ACHN (cell line): ENCODE results near the gene ZC3HAV1.
"Not testable (repeated sequence)": the region's sequence is repeated elsewhere in the genome, so short reads cannot be mapped to it uniquely, and the experiment has no call there.

Source experiments
- DNase-seq: peaks from one replicate; pipeline ENCODE4 v3.0.0-alpha.2; 2015
- in situ Hi-C: cut with HindIII; loops from 2 replicates; pipeline ENCODE4 v1.10.0; 2017; ENCODE audit warnings: low sequenced_read_pairs, low pct_ligation_motif_present, low pct_unique_long_range_greater_than_20kb

ZC3HAV1 gene

DNA sequence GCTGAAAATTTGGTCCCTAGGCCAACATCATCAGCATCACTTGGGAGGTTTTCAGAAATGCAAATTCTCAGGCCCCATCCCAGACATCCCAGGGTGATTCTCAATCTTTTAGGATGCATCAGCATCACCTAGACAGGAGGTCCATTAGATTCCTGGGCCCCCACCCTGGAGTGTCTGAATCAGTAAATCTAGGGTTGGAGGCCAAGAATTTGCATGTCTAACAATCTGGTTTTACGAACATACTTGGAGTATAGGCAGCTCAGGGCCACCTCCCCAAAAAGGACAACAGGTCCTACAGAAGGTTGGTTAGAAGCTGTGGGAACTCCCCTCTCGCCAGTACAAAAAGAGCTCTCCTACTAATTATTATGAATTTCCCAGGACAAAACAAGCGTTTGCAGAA, 15.5 kb downstream of the ZC3HAV1 start:
- no peak for DNase-seq
- in situ Hi-C loops: no loop called here

GRCh38 chr7:139093512-139093911, 16.0 kb downstream of the ZC3HAV1 start:
- DNase-seq, in situ Hi-C loops: not testable (repeated sequence)

DNA sequence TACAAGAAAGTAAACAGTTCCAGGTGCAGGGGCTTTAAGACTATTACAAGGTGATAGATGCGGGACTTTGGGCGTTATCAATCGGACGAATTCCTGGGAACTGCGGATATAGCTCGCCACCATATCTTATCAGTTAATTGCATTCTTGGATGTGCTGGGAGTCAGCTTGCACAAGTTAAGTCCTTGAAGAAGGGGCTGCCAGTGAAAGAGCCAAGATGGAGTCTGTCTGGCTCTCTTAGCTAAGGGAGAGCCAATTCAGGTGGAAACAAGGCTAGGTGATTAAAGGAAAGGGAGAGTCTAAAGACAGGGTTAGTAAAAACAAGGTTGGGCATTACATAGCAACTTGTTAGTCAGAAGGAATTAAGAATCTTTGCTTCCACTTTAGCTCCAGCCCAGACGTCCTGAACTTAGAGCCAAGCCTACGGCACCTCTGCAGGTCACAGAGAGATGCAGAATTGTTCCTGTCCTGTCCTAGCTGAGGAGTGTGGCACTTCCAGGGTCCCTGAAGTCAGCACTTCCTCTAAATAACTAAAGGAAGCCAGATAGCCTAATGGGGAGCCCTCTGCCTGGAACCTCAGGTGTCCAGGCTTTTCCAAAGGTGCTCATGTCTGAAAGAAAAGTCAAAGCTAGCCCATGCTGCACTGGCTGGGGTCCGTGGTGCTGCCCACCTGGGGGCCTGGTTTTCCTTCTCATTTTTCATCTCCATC, 17.3 kb downstream of the ZC3HAV1 start:
- DNase-seq: no peak
- in situ Hi-C loops: no loop called here

GRCh38 chr7:139091677-139091996, 17.9 kb downstream of the ZC3HAV1 start:
- no peak for DNase-seq
- in situ Hi-C loops: no loop called here

- in situ Hi-C loops: no loop called here
- DNase-seq: no peak
These were observed 20.4 kb downstream of the ZC3HAV1 start for GRCh38 chr7:139089118-139089517.

- in situ Hi-C loops: no loop called here
- no peak for DNase-seq
These were observed 21.3 kb downstream of the ZC3HAV1 start for GRCh38 chr7:139088268-139088667.

- in situ Hi-C loops: no loop called here
- DNase-seq: no peak
These were observed 22.3 kb downstream of the ZC3HAV1 start for GRCh38 chr7:139087212-139087611.

GRCh38 chr7:139086454-139086853, 23.1 kb downstream of the ZC3HAV1 start:
- in situ Hi-C loops: no loop called here
- DNase-seq: no peak

DNA sequence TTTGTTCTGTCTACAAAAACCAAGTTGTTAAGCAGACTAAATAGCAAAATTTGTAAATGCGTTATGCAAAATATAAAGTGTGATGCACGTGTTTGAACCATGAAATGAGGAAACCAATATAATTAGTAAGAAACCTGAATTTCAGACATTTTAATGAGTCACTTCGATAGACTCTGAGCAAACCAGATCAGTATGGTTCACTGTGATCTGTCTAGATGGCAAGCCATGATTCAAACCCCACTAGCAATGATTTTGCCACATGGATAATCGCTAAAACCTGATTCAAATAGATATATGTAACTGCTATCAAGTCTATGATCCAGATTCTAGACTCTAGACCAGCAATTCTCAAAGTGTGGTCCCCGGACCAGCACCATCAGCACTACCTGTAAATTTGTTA, 24.8 kb downstream of the ZC3HAV1 start:
- no peak for DNase-seq
- in situ Hi-C loops: no loop called here

DNA sequence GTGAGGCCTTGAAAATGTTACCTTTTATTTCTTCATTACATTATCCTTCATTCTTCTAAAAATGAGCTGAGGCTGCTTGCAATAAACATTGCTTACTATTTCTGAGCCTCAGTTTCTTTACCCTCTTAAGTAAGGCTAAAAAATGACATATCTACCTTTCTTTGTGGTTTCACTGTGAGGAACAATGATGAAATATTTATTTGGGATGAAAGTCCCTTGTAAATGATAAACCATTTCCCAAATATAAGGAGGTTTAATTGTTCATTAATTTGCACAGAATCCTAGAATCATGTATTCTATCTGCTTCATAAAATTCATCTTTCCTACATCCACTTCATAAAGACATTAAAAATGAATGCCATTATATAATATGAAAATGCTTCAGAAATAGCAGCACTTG, 27.9 kb downstream of the ZC3HAV1 start:
- no peak for DNase-seq
- in situ Hi-C loops: no loop called here

- in situ Hi-C loops: no loop called here
- DNase-seq: no peak
These were observed 28.6 kb downstream of the ZC3HAV1 start for GRCh38 chr7:139080905-139081304.

- no peak for DNase-seq
- in situ Hi-C loops: no loop called here
These were observed 29.7 kb downstream of the ZC3HAV1 start for GRCh38 chr7:139079861-139080260.

DNA sequence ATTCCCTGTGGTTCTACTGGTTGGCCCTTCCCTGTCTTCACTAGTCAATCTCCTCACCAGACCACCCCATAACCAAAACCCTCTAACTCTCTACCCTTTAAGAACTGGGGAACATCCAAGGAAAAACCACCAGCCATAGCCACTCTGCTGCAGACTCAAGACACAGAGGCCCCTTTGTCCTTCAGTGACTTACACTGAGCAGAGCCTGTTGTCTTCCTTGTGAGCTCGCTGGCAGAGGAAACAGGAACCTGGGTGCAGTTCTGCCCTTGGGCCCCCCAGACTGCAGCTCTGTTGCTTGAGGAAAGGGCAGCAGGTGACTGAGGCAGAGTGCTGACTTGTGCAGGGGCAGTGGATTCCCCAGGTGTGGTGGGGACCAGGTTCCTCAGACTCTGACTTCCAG, 30.6 kb downstream of the ZC3HAV1 start:
- in situ Hi-C loops: no loop called here
- no peak for DNase-seq

DNA sequence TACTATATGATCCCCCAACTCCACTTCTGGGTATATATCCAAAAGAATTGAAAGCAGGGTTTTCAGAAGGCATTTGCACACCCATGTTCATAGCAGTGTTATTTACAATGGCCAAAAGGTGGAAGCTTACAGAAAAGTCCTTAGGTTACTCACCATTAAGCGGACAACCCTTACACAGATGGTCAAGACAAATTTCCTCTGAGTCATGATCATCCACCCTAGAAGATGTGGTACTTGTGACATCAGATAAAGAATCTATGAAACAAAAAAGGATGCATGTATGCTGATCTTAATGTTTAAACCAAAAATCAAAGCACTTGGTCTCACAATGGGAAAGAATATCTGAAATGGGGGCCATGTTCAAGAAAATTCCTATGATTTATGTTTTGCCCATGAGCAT, 31.1 kb downstream of the ZC3HAV1 start:
- no peak for DNase-seq
- in situ Hi-C loops: no loop called here

GRCh38 chr7:139077706-139078105, 31.8 kb downstream of the ZC3HAV1 start:
- in situ Hi-C loops, DNase-seq: not testable (repeated sequence)

DNA sequence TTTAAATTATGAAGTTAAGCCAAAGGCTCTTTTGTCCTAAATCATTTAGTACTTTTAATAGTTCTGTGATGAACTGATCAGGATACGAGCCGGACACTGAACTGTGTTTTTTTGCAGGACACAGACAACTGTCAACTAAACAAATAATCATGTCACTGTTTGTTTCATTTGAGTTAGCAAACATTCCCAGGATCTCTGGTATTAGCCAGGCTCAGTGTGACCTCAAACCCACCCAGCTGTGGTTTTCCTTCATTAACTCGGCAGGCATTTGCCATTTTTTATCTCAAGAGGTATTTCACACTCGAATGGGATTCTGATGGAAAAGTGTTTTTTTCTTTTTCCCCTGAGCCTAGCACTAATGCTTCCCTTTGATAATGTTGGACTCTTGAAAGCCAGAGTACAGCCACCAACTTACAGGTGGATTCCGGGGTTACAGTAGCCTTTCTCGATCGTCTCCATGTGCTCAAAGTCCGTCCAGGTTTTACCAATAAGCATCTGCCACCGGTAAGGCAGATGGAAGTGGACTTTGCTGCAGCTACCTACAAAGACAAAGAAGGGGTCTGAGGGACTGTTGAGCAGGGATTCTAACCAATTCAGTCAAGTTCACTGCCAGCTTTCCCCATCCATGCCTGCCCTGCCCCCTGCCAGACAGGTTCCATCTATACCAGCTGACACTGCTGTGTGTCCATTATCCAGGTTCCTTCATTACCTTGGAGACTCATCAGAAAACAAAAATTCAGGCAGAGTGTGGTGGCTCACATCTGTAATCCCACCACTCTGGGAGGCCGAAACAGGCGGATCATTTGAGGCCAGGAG, 33.4 kb downstream of the ZC3HAV1 start:
- DNase-seq: no peak
- in situ Hi-C loops: no loop called here

DNA sequence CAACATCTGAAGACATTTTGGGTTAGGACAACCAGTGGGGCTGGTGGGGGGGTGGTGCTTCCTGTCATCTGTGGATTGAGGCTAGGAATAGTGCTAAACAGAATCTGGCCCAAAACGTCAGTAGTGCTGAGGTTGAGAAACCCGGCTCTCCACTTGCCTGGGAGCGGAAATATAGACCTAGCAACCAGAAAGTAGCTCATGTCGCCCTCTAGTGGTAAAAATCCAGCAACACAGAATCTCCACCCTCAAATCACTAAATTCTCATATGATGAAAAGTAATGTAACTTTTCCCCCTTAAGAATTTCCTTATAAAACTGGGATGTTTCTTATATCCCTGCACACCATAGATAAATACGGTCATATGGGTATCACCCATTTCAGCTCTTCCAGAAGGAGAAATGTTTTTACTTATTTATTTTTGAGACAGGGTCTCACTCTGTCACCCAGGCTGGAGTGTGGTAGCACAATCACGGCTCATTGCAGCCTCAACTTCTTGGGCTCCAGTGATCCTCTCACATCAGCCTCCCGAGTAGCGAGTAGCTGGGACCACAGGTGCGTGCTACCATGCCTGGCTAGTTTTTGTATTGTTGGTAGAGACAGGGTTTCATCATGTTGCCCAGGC, 34.4 kb downstream of the ZC3HAV1 start:
- DNase-seq: peak; percentile 88
- in situ Hi-C loops: no loop called here

- no peak for DNase-seq
- in situ Hi-C loops: no loop called here
These were observed 36.7 kb downstream of the ZC3HAV1 start for GRCh38 chr7:139072796-139073195.

DNA sequence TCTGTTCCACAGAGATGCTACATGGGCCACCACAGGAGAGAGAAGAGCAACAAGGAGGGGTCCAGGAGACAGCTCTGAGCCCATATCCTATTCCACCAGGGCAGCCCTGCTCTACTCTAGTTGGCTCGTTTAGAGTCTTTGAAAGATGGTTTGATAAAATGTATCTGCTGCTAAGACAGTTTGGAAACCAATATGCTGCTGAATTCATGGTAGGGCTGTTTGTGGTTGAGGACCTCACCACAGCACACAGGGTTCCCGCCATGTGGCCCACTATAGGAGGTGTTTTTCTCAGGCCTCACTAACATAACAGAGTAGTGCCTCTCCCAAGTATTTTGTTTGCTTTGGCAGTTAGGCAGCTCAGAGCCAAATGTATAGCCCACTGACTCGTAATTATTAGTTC, 37.8 kb downstream of the ZC3HAV1 start:
- DNase-seq: no peak
- in situ Hi-C loops: no loop called here
